GM12874 (cell line): Measurements from ENCODE around the gene POGLUT2.

Source experiments
- TF ChIP-seq, protein P1 (sequence below): IDR thresholded peaks from 2 replicates; pipeline ENCODE4 v1.5.1; 2011; ENCODE audit warnings: low read depth, mild to moderate bottlenecking, control low read depth, low read length, moderate library complexity; ENCODE audit not compliant: insufficient read depth

Gene POGLUT2

DNA sequence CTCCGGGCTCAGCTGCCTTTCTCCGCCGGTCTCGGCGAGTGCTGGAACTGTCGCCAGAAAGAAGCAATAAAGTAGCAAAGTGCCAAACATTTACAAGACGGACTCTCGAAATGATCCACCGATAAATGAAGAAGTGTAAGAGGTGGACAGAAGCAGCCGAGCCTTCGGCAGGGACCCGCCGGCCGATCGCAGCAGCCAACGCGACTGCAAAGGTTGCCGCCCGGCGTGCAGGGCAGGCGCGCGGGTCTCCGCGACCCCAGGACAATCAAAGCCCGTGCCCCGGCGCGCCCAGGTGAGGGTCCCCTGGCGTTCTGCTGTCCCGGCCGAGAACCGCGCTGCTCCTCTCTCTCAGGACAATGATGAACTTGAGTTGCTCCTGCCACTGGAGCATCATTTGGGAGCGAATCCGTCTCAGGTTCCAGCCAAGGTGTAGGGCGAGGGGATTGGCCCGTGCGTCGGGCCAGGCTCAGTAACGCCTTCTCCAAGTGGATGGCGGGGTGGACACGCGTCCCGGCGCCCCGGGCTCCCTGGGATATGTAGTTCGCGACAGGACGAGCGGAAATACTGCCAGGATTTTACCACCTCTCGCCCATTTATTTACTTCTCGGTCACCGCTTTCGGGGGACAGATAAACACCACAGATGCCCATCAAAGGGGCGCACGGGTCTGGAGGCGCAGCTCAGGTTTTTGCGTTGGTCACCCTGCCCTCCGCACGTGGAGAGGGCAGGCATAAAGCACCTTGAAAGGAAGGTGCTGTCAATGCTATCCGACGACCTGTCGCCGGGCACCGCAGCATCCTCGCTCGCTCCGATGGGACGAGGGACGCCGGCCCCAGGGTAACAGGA lies at the start of gene POGLUT2, which contains the start of gene BIVM:
Gene POGLUT2 (minus strand): TSS at position 396 of the 845 bp plus-strand sequence. CDS start 306 bp downstream, at position 90.
Gene BIVM (plus strand): TSS at position 539 of the 845 bp plus-strand sequence. CDS start 8,149 bp downstream, outside the sequence.
- TF ChIP-seq, protein P1, sequence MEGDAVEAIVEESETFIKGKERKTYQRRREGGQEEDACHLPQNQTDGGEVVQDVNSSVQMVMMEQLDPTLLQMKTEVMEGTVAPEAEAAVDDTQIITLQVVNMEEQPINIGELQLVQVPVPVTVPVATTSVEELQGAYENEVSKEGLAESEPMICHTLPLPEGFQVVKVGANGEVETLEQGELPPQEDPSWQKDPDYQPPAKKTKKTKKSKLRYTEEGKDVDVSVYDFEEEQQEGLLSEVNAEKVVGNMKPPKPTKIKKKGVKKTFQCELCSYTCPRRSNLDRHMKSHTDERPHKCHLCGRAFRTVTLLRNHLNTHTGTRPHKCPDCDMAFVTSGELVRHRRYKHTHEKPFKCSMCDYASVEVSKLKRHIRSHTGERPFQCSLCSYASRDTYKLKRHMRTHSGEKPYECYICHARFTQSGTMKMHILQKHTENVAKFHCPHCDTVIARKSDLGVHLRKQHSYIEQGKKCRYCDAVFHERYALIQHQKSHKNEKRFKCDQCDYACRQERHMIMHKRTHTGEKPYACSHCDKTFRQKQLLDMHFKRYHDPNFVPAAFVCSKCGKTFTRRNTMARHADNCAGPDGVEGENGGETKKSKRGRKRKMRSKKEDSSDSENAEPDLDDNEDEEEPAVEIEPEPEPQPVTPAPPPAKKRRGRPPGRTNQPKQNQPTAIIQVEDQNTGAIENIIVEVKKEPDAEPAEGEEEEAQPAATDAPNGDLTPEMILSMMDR: no peak

DNA sequence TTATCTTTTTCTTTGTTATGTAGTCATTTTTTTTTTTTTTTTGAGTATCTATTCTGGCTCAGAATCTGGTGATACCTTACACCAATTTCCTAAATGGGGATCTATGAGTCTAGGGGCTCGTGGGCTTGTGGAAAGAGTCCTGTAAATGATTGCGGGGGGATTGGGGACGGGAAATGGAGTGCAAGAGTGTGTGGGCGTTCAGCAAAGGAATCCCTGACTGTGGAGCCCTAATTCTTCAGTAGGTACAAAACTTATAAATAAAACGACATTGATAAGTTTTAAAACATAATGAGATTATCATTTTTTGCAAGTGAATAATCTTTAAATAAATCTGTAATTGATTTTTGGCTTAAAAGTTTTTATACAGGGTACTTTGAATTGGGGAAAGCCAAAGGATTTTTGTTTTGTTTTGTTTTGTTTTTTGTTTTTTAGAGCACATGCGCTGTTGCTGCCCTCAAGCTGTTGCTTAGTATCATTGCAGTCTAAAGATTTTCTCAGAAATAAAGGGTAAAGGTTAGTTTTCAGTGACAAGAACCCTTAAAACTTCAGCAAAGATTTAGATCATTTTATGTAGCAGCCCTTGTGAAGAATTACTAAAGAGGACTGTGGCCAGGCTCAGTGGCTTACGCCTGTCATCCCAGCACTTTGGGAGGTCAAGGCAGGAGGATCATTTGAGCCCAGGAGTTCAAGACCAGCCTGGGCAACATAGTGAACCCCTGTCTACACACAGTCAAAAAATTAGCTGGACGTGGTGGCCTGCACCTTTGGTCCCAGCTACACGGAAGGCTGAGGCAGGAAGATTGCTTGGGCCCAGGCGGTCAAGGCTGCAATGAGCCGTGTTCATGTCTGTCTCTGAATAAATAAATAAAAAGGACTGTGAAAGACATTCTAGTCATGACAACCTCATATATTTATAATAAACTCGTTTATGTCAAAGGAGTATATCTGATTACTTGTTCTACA lies 48.8 kb upstream of the POGLUT2 start:
- TF ChIP-seq, protein P1: peak; percentile 48; the same call in 1 of the 2 replicates

DNA sequence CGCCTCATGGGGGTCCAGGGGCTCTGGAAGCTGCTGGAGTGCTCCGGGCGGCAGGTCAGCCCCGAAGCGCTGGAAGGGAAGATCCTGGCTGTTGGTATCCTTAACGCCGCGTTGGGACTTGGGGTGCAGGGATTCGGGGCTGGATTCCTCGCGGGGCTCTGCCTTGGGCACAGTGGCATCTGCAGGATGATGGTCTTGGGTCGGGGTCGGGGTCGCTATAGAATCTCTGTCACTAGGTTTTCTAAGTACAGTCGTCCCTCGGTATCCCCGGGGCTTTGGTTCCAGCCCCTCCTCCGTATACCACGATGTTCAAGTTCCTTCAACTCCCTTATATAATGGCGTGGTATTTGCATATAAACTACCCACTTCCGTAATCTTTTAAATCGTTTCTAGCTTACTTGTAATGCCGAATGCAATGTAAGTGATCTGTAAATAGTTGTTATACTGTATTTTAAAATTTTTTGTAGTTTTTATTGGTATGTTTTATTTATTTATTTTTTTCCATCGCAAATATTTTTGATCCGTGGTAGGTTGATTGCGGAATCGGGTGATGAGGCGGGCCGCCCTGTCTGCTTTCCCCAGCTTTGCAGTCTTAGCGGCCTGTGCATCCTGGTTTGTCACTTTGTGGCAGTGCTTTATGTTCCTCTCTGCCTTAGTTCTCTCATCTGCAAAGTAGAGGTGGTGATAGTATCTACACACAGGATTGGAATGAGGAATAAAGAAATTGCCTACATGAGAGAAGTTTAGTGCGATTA lies 47.7 kb upstream of the POGLUT2 start:
- TF ChIP-seq, protein P1: no peak

DNA sequence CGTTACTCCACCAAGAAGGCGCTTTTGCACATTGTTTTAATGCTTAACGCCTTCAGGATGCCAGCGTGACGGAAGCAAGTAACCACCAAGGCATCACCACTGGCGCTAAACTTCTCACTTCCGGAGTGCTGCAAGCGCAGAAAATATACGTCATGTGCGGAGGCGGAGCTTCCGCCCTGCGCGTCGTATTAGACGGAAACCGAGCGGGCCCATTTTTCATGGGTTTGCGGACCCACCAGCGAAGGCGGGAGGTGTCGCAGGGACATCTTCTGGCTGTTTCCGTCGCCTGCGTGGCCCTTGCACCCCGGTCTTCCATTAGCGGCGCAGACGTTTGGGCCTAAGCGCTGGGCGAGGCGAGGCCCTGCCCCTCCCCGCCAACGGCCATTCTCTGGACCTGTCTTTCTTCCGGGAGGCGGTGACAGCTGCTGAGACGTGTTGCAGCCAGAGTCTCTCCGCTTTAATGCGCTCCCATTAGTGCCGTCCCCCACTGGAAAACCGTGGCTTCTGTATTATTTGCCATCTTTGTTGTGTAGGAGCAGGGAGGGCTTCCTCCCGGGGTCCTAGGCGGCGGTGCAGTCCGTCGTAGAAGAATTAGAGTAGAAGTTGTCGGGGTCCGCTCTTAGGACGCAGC lies 47.0 kb upstream of the POGLUT2 start, which contains the start of gene ERCC5:
Gene ERCC5 (plus strand): TSS at position 403 of the 631 bp plus-strand sequence. CDS start 235 bp downstream, outside the sequence.
- TF ChIP-seq, protein P1: no peak

DNA sequence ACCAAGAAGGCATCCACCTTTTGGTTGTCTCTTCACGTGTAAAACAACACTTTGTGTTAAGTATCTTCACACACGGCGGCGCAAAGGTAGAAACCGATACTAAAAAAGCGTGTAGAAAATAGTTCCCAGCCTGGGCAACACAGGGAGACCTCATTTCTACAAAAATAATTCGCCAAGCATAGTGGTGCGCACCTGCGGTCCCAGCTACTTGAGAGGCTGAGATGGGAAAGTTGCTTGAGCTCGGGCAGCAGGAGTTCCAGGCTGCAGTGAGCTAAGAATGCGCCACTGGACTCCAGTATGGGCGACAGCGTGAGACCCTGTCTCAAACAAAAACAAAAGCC lies 46.5 kb upstream of the POGLUT2 start:
- TF ChIP-seq, protein P1: no peak

DNA sequence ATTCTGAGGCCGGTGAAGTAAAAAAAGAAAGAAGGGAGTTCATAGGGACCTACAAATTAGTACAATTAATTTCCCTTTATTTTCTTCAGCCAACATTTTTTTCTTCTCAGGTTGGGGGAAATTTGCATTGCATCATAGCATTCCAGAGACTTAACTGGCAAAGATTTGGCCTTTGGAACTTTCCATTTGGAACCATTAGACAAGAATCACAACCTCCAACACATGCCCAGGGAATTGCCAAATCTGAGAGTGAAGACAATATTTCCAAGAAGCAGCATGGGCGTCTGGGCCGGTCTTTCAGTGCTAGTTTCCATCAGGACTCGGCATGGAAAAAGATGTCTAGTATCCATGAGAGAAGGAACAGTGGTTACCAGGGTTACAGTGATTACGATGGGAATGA lies 40.7 kb upstream of the POGLUT2 start:
- TF ChIP-seq, protein P1: no peak
